ENCODE results near the gene GATA1. TPM values are rescaled to one million over a fixed set of nuclear protein-coding genes. Genes with fewer than 3 reads are reported as not detected.

GATA1 gene
- total and polyA plus RNA-seq, 10 donors, result 0.15 to 5.5 (median 1.2) TPM

DNA sequence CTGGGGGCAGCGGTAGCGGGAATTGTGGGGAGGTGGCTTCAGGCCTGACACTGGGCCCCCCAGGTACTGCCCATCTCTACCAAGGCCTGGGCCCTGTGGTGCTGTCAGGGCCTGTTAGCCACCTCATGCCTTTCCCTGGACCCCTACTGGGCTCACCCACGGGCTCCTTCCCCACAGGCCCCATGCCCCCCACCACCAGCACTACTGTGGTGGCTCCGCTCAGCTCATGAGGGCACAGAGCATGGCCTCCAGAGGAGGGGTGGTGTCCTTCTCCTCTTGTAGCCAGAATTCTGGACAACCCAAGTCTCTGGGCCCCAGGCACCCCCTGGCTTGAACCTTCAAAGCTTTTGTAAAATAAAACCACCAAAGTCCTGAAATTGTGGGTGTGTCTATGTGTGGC, 7.5 kb downstream of the GATA1 start:
- no peak for DNase-seq
- Histone ChIP-seq H3K4me1 (no peaks in the 10 kb centered on the region), H3K9me3 (no peaks in the 10 kb centered on the region), H3K27me3 (replicated peaks in 1 of 7) (no peaks in the 10 kb centered on the region), H3K27ac (no peak overlapping the region), H3K4me3 (no peak overlapping the region), H3K36me3 (no peaks in the 10 kb centered on the region)
- 68 to 100% (median 92%) methylated on average over 2 to 4 of the region's 4 CpGs for WGBS, 5 donors
- intact Hi-C loops (cut with DNase I; ENCODE audit: low total_unique reads), result no loop called here
- TF ChIP-seq POLR2AphosphoS5 (IDR thresholded peaks at IDR 0.05), result no peak
- TF ChIP-seq CTCF (IDR thresholded peaks at IDR 0.05 in 8 of 11, conservative IDR thresholded peaks at IDR 0.05 in 3 of 11), result no peak
- no peak for TF ChIP-seq POLR2A (IDR thresholded peaks at IDR 0.05)

GRCh38 chrX:48794340-48794910, 8.0 kb downstream of the GATA1 start:
- no peaks in the 10 kb centered on the region for H3K4me1 ChIP-seq
- H3K4me3 ChIP-seq, result no peak overlapping the region
- no peaks in the 10 kb centered on the region for H3K27me3 ChIP-seq (replicated peaks in 1 of 7)
- WGBS, 5 donors, result 78 to 91% (median 85%) methylated on average over 10 to 12 of the region's 12 CpGs
- DNase-seq, result no peak
- intact Hi-C loops (cut with DNase I; ENCODE audit: low total_unique reads), result no loop called here
- TF ChIP-seq CTCF (IDR thresholded peaks at IDR 0.05 in 8 of 11, conservative IDR thresholded peaks at IDR 0.05 in 3 of 11) (no peak), POLR2AphosphoS5 (IDR thresholded peaks at IDR 0.05) (no peak), POLR2A (IDR thresholded peaks at IDR 0.05) (no peak)
- H3K27ac ChIP-seq, result no peak overlapping the region
- H3K9me3 ChIP-seq, result no peaks in the 10 kb centered on the region
- H3K36me3 ChIP-seq, result no peaks in the 10 kb centered on the region

GRCh38 chrX:48794911-48795515, 8.6 kb downstream of the GATA1 start:
- TF ChIP-seq CTCF (IDR thresholded peaks at IDR 0.05 in 8 of 11, conservative IDR thresholded peaks at IDR 0.05 in 3 of 11), result no peak
- TF ChIP-seq POLR2A (IDR thresholded peaks at IDR 0.05), result no peak
- no peak for TF ChIP-seq POLR2AphosphoS5 (IDR thresholded peaks at IDR 0.05)
- H3K36me3 ChIP-seq, result no peaks in the 10 kb centered on the region
- no peak overlapping the region for H3K27ac ChIP-seq
- 68 to 81% (median 76%) methylated on average over 4 to 8 of the region's 8 CpGs for WGBS, 5 donors
- H3K4me3 ChIP-seq, result no peak overlapping the region
- no peaks in the 10 kb centered on the region for H3K27me3 ChIP-seq (replicated peaks in 1 of 7)
- DNase-seq, result no peak
- intact Hi-C loops (cut with DNase I; ENCODE audit: low total_unique reads), result no loop called here
- H3K9me3 ChIP-seq, result no peaks in the 10 kb centered on the region
- no peaks in the 10 kb centered on the region for H3K4me1 ChIP-seq

DNA sequence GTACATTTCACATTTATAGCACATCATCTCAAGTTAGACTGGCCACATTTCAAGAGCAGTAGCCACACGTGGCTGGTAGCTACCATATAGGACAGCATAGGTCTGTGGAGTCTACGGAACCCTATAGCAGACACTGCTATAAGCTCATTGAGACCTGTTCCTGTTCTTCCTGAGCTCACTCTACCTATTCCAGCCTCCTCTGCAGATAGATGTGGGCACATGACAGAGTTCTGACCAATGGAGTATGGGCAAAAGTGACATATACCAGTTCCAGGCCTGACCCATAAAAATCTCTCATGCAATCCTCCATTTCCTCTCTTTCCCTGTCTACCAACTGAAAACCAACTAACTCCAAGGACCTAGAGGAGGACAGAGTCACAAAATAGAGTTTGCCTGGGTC, 11.9 kb downstream of the GATA1 start:
- TF ChIP-seq CTCF (IDR thresholded peaks at IDR 0.05 in 8 of 11, conservative IDR thresholded peaks at IDR 0.05 in 3 of 11) (no peak), POLR2AphosphoS5 (IDR thresholded peaks at IDR 0.05) (no peak), POLR2A (IDR thresholded peaks at IDR 0.05) (no peak)
- DNase-seq, result no peak
- Histone ChIP-seq H3K4me1 (peaks cover 0 to 15% (median 8%) of the 10 kb centered on the region in 6 donors), H3K27me3 (replicated peaks in 1 of 7) (no peaks in the 10 kb centered on the region), H3K9me3 (no peaks in the 10 kb centered on the region), H3K36me3 (no peaks in the 10 kb centered on the region), H3K4me3 (no peak overlapping the region), H3K27ac (no peak overlapping the region)
- WGBS, 5 donors, result 71 to 87% (median 81%) methylated on average over 2 of the region's 2 CpGs
- intact Hi-C loops (cut with DNase I; ENCODE audit: low total_unique reads), result no loop called here

Data from spleen (tissue), 11 donors.